H1 (cell line): Measurements from ENCODE around the gene COL28A1. TPM values are rescaled to one million over a fixed set of nuclear protein-coding genes. Genes with fewer than 3 reads are reported as not detected.

Experiments
- JUN ChIP-seq: IDR thresholded peaks from 2 replicates; pipeline ENCODE4 v1.6.1; 2011; ENCODE audit warnings: low read depth, mild to moderate bottlenecking, improper control_type of control experiment, low read length
- RAD21 ChIP-seq, 2 experiments: IDR thresholded peaks in 1 of 2; conservative IDR thresholded peaks in 1 of 2; 2 replicates each; pipeline ENCODE4 v1.6.1; 2011; ENCODE audit warnings: low read depth in 2 of 2, low read length in 2 of 2, improper control_type of control experiment in 1 of 2, inconsistent platforms in 1 of 2, mild to moderate bottlenecking in 1 of 2, moderate library complexity in 1 of 2
- polyA plus RNA-seq, 7 experiments: library from polyadenylated mRNA; depleted of rRNA in 3 of 7; stranded (reverse) in 5 of 7; unstranded in 2 of 7; fragments of >200 nt in 5 of 7; fragments of 200-250 nt in 2 of 7; gene quantifications; 1 replicate in 5 of 7; 2 replicates in 1 of 7; 4 replicates in 1 of 7; pipeline versions ENCODE4 v1.2.1 to v1.2.3, GENCODE V29; 2011 to 2013; ENCODE audit warnings: missing spikeins in 2 of 7, mixed read lengths in 2 of 7
- total RNA-seq: library from RNA; stranded (reverse); fragmentation: NEBNext Ultra II Directional; extraction: Animal tissue kit (Norgen Biotek cat#: 25700); gene quantifications from 2 replicates; pipeline ENCODE4 v1.2.1, GENCODE V29; 2021

COL28A1 gene
- total and polyA plus RNA-seq, 2 of the 8 experiments (the other 6 are each of a cell fraction or from before 2014, with no cell fraction given), result 0.22 to 0.38 TPM

DNA sequence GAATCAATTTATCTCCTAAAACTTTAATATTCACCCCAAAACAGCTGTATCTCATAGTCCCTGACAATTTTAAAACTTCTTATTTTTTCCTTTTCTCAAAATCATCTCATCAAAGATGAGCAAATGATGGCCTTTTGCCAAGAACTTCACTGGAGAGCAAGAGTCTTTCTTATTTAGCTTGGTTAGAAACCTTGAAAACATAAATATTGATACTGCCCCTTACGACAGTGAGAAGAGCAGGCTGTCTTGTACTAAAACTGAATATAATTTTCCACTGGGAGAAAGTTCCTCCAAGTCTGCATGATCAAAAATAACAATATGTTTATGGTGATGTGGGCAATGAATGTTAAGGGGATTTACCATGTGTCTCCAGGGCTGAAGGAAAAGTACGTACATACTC, 109.0 kb downstream of the COL28A1 start (continued):
- TF ChIP-seq JUN, result no peak
- TF ChIP-seq RAD21 (IDR thresholded peaks at IDR 0.05 in 1 of 2, conservative IDR thresholded peaks at IDR 0.05 in 1 of 2; ENCODE audit: low read depth in 2 of 2, low read length in 2 of 2), result no peak
